Loucy (cell line): ENCODE measurements around the gene BTBD9.

Experiments used
- CTCF ChIP-seq: fragments of 200-600 bp; sonication (generic); conservative IDR thresholded peaks from 2 replicates; pipeline ENCODE4 v1.5.1; 2014; ENCODE audit warnings: mild to moderate bottlenecking, antibody characterized with exemption, low read length
- EZH2phosphoT487 ChIP-seq: fragments of 200-600 bp; IDR thresholded peaks from 2 replicates; pipeline ENCODE4 v1.6.1; 2018; ENCODE audit warnings: antibody characterized with exemption, mild to moderate bottlenecking, moderate library complexity, borderline replicate concordance

GRCh38 chr6:38481211-38481836, 158.4 kb downstream of the BTBD9 start:
- TF ChIP-seq CTCF, result no peak
- no peak for TF ChIP-seq EZH2phosphoT487
